ENCODE measurements around the gene NECAP2. TPM values are rescaled to one million over a fixed set of nuclear protein-coding genes. Genes with fewer than 3 reads are reported as not detected.
"Not testable (repeated sequence)": the region's sequence is repeated elsewhere in the genome, so short reads cannot be mapped to it uniquely, and the experiment has no call there.

NECAP2 gene
- total and polyA plus RNA-seq, 10 of the 15 experiments (the other 5 are each of a cell fraction or from before 2014, with no cell fraction given), result 16.3 to 98.0 (median 57.4) TPM

- ChIA-PET SMC1A (ENCODE audit: uncharacterized antibody, unreplicated experiment) (interaction anchor here (1.0 kb wide), 1 partner anchor 106 kb away, joined by 3 read pairs; no protein-coding TSS in a partner anchor), CTCF (interaction anchor here (0.6 to 0.7 kb wide), 2 partner anchors 52 to 288 kb away, joined by 3 read pairs; no protein-coding TSS in a partner anchor)
- peak; percentile 53 for DNase-seq (ENCODE audit: low read depth, low spot score)
- in situ Hi-C loops (cut with MboI); BruUV-seq (replicated peaks); H2AFZ ChIP-seq (ENCODE audit: control insufficient read depth, low read depth, low read length); intact Hi-C loops (cut with micrococcal nuclease; ENCODE audit: unreplicated experiment); H3K27ac ChIP-seq (ENCODE audit: control insufficient read depth, insufficient read depth); RAD21 ChIA-PET (ENCODE audit: unreplicated experiment); H3K9ac ChIP-seq (ENCODE audit: control insufficient read depth, insufficient read depth, low read length); H4K20me1 ChIP-seq (ENCODE audit: control insufficient read depth, insufficient read depth); H3K27me3 ChIP-seq (replicated peaks in 1 of 2; ENCODE audit: control insufficient read depth in 2 of 2, insufficient read depth in 2 of 2, low read length in 1 of 2); H3K4me1 ChIP-seq (ENCODE audit: control insufficient read depth, insufficient read depth, low read length); H3K36me3 ChIP-seq (ENCODE audit: control insufficient read depth in 2 of 2, insufficient read depth in 2 of 2, low read length in 1 of 2); FAIRE-seq; H3K79me2 ChIP-seq (ENCODE audit: control insufficient read depth, insufficient read depth, low read length); H3K4me3 ChIP-seq; POLR2A ChIA-PET; H3K4me2 ChIP-seq (ENCODE audit: control insufficient read depth, insufficient read depth); H3K9me3 ChIP-seq (replicated peaks; ENCODE audit: control insufficient read depth, insufficient read depth, low read length): not testable (repeated sequence)
- peak; percentile 56 for ATAC-seq
- TF ChIP-seq BHLHE40 (IDR thresholded peaks at IDR 0.05; ENCODE audit: borderline replicate concordance in 1 of 2, low read depth in 2 of 2, low read length in 1 of 2) (0 out of 4 replicates have a peak, but pooled peaks of 1 of the 2 experiments have one; percentile 5), IKZF1 (conservative IDR thresholded peaks at IDR 0.05) (peak; percentile 8; the same call in 1 of the 2 replicates), SKIL (IDR thresholded peaks at IDR 0.05; ENCODE audit: low read depth, poor library complexity, severe bottlenecking) (peak; percentile 1)
- 25% methylated on average over 7 of the region's 7 CpGs for WGBS (ENCODE audit: insufficient coverage, insufficient replicate concordance, low lambda C conversion rate, missing lambda C conversion rate)
Observed at GRCh38 chr1:16492937-16493336, 52.4 kb downstream of the NECAP2 start.

GRCh38 chr1:16493731-16494130 lies 53.2 kb downstream of the NECAP2 start:
- BruUV-seq (replicated peaks); intact Hi-C loops (cut with micrococcal nuclease; ENCODE audit: unreplicated experiment); H3K4me2 ChIP-seq (ENCODE audit: control insufficient read depth, insufficient read depth); H4K20me1 ChIP-seq (ENCODE audit: control insufficient read depth, insufficient read depth); H3K9me3 ChIP-seq (replicated peaks; ENCODE audit: control insufficient read depth, insufficient read depth, low read length); in situ Hi-C loops (cut with MboI); H3K4me1 ChIP-seq (ENCODE audit: control insufficient read depth, insufficient read depth, low read length); H3K27me3 ChIP-seq (replicated peaks in 1 of 2; ENCODE audit: control insufficient read depth in 2 of 2, insufficient read depth in 2 of 2, low read length in 1 of 2); H3K79me2 ChIP-seq (ENCODE audit: control insufficient read depth, insufficient read depth, low read length); H2AFZ ChIP-seq (ENCODE audit: control insufficient read depth, low read depth, low read length); H3K27ac ChIP-seq (ENCODE audit: control insufficient read depth, insufficient read depth); FAIRE-seq; H3K36me3 ChIP-seq (ENCODE audit: control insufficient read depth in 2 of 2, insufficient read depth in 2 of 2, low read length in 1 of 2); ATAC-seq; H3K4me3 ChIP-seq; DNase-seq (ENCODE audit: low read depth, low spot score); H3K9ac ChIP-seq (ENCODE audit: control insufficient read depth, insufficient read depth, low read length); RAD21 ChIA-PET (ENCODE audit: unreplicated experiment): not testable (repeated sequence)
- ChIA-PET SMC1A (ENCODE audit: uncharacterized antibody, unreplicated experiment) (interaction anchor here (1.0 kb wide), 1 partner anchor 107 kb away, joined by 3 read pairs; no protein-coding TSS in a partner anchor), CTCF (interaction anchor here (0.6 kb wide), 1 partner anchor 289 kb away, joined by 3 read pairs; no protein-coding TSS in a partner anchor), POLR2A (interaction anchor here (0.6 kb wide), 1 partner anchor 41 kb away, joined by 5 read pairs; no protein-coding TSS in a partner anchor)
- 86% methylated on average over 9 of the region's 9 CpGs for WGBS (ENCODE audit: insufficient coverage, insufficient replicate concordance, low lambda C conversion rate, missing lambda C conversion rate)

Measured in GM12878 (cell line).